ENCODE measurements around the gene DYNLL2.

DYNLL2 gene

DNA sequence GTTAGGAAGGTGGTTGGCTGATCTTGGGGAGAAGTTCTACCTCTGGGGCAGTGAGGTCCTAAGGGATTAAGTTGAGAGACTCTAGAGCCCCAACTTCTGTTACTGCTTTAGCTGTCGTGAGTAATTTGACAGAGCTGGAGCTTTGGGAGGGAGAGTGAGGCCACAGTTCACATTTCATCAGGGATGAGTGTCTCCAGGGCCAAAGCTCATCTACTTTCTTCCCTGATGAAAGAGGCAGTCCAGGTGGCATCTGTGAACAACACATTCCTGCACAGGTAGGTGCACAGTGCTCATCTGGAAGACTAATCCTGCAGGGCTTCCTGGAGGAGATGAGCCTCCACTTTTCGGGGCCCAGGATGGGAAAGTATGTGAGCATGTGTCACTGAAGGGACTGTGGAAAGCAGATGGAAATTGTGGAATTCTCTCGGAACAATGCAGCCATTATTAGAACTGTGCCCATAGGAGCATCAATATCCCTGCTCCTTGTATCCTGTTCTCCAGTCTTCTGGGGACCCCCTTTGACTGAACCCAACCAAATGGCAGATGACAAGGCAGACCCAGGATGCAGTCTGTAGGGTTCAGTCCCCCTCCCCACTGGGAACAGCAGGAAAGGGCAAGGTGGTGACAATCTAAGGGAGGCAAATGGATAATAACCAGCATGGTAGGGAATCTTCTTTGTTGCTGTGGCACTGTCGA lies 9.0 kb downstream of the DYNLL2 start:
- DNase-seq (ENCODE audit: low spot score), result no peak
- H3K9ac ChIP-seq (ENCODE audit: low read depth, low read length, poor library complexity), result no peak overlapping the region
- no peak overlapping the region for H2BK12ac ChIP-seq (ENCODE audit: low read length)
- no peak overlapping the region for H3K4ac ChIP-seq (ENCODE audit: low read length)
- no peak overlapping the region for H2AK5ac ChIP-seq (ENCODE audit: low read depth, low read length)
- H3K9me3 ChIP-seq (replicated peaks in 1 of 2; ENCODE audit: control insufficient read depth in 2 of 2, insufficient read depth in 1 of 2, low read depth in 1 of 2, low read length in 2 of 2), result peaks cover 0 to 1% of the 10 kb centered on the region in 2 donors
- no peak overlapping the region for H4K8ac ChIP-seq (ENCODE audit: low read depth, low read length)
- H3K14ac ChIP-seq (ENCODE audit: low read length), result no peak overlapping the region
- no peak overlapping the region for H2BK120ac ChIP-seq (ENCODE audit: low read depth, low read length)
- no CpG with 5 or more reads among the region's 4 CpGs for WGBS, 2 donors (ENCODE audit: extremely low coverage in 2 of 2, insufficient read length in 2 of 2, insufficient replicate concordance in 1 of 2)
- H2BK15ac ChIP-seq (ENCODE audit: low read length), result no peak overlapping the region
- H3K27ac ChIP-seq (replicated peaks; ENCODE audit: low read length), result no peak overlapping the region
- no peak overlapping the region for H4K91ac ChIP-seq (ENCODE audit: low read depth, low read length, poor library complexity)
- no peaks in the 10 kb centered on the region for H3K27me3 ChIP-seq (ENCODE audit: control insufficient read depth in 3 of 3, insufficient read depth in 3 of 3, low read depth in 1 of 3, low read length in 3 of 3)
- H3K4me3 ChIP-seq (ENCODE audit: low read length in 2 of 2), result no peak overlapping the region
- no peak overlapping the region for H3K23ac ChIP-seq (ENCODE audit: low read depth, low read length, poor library complexity)
- peaks cover 6% of the 10 kb centered on the region for H3K79me1 ChIP-seq (ENCODE audit: low read depth, low read length)
- H2AFZ ChIP-seq (ENCODE audit: low read length), result no peak overlapping the region
- H3K36me3 ChIP-seq (replicated peaks in 1 of 2; ENCODE audit: control insufficient read depth in 2 of 2, insufficient read depth in 2 of 2, low read length in 2 of 2), result peaks cover 60 to 98% of the 10 kb centered on the region in 2 donors
- H3K4me2 ChIP-seq (ENCODE audit: insufficient read depth, low read length, poor library complexity, severe bottlenecking), result no peak overlapping the region
- peaks cover 11 to 19% of the 10 kb centered on the region in 2 donors for H3K4me1 ChIP-seq (ENCODE audit: control insufficient read depth in 2 of 2, insufficient read depth in 1 of 2, low read depth in 1 of 2, low read length in 2 of 2)
- no peak overlapping the region for H2BK5ac ChIP-seq (ENCODE audit: low read length)
- no peak overlapping the region for H3K18ac ChIP-seq (ENCODE audit: low read length)

DNA sequence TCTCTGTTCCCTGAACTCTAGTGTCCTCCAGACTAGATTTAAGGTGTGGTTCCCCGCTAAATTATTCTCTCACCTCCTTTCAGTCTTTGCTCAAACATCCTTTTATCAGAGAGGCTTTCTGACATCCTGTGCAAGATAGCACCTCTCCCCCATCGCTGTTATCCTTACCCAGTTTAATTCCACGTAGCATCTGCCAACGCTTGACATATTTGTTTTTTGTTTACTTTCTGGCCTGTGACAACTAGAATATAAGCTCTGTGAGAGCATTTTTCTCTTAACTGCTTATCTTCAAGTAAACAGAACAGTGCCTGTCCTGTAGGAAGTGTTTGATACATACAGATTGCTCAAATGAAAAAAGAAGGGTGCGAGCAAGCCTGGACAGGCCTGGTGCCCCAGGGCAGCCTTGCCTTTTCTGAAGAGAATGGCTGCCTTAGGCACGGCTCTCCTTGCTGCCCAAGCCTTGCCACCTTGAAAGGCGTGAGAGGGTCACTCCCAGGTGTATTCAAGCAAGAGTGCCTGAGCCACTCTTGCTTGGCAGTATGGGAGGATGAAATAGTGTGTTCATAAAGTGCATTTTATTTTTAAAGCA lies 9.7 kb downstream of the DYNLL2 start:
- H2AK5ac ChIP-seq (ENCODE audit: low read depth, low read length), result no peak overlapping the region
- WGBS, 2 donors (ENCODE audit: extremely low coverage in 2 of 2, insufficient read length in 2 of 2, insufficient replicate concordance in 1 of 2), result no CpG with 5 or more reads among the region's 7 CpGs
- no peak overlapping the region for H3K27ac ChIP-seq (replicated peaks; ENCODE audit: low read length)
- no peak overlapping the region for H3K9ac ChIP-seq (ENCODE audit: low read depth, low read length, poor library complexity)
- H3K36me3 ChIP-seq (replicated peaks in 1 of 2; ENCODE audit: control insufficient read depth in 2 of 2, insufficient read depth in 2 of 2, low read length in 2 of 2), result peaks cover 59 to 95% of the 10 kb centered on the region in 2 donors
- peaks cover 5 to 17% of the 10 kb centered on the region in 2 donors for H3K4me1 ChIP-seq (ENCODE audit: control insufficient read depth in 2 of 2, insufficient read depth in 1 of 2, low read depth in 1 of 2, low read length in 2 of 2)
- peaks cover 6% of the 10 kb centered on the region for H3K79me1 ChIP-seq (ENCODE audit: low read depth, low read length)
- H2BK12ac ChIP-seq (ENCODE audit: low read length), result no peak overlapping the region
- H3K9me3 ChIP-seq (replicated peaks in 1 of 2; ENCODE audit: control insufficient read depth in 2 of 2, insufficient read depth in 1 of 2, low read depth in 1 of 2, low read length in 2 of 2), result peaks cover 0 to 1% of the 10 kb centered on the region in 2 donors
- no peak overlapping the region for H2BK5ac ChIP-seq (ENCODE audit: low read length)
- DNase-seq (ENCODE audit: low spot score), result no peak
- H2BK120ac ChIP-seq (ENCODE audit: low read depth, low read length), result no peak overlapping the region
- H2BK15ac ChIP-seq (ENCODE audit: low read length), result no peak overlapping the region
- H3K4ac ChIP-seq (ENCODE audit: low read length), result no peak overlapping the region
- H3K4me2 ChIP-seq (ENCODE audit: insufficient read depth, low read length, poor library complexity, severe bottlenecking), result no peak overlapping the region
- no peak overlapping the region for H4K8ac ChIP-seq (ENCODE audit: low read depth, low read length)
- H3K4me3 ChIP-seq (ENCODE audit: low read length in 2 of 2), result peak overlapping the region in 1 of 2 donors; percentile 37
- no peaks in the 10 kb centered on the region for H3K27me3 ChIP-seq (ENCODE audit: control insufficient read depth in 3 of 3, insufficient read depth in 3 of 3, low read depth in 1 of 3, low read length in 3 of 3)
- H3K23ac ChIP-seq (ENCODE audit: low read depth, low read length, poor library complexity), result no peak overlapping the region
- H2AFZ ChIP-seq (ENCODE audit: low read length), result no peak overlapping the region
- H3K18ac ChIP-seq (ENCODE audit: low read length), result no peak overlapping the region
- no peak overlapping the region for H3K14ac ChIP-seq (ENCODE audit: low read length)
- H4K91ac ChIP-seq (ENCODE audit: low read depth, low read length, poor library complexity), result no peak overlapping the region

DNA sequence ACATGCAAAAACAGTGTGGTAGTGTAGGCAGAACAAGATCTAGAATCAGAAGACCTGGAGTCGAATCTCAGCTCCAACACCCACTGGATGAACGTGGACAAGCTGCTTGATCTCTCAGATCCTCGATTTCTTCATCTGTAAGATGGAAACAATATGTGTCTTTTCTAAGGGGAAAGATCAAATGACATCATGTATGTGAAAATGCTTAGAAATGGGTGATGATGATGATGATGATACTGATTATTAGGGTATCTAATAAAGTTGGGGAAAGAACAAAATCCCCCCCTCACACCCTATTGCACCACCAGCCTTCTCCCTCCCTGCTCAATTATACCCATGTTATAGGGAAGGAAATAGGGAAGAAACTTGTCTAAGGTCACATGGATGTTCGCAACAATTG lies 10.9 kb downstream of the DYNLL2 start:
- Histone ChIP-seq H4K8ac (ENCODE audit: low read depth, low read length) (no peak overlapping the region), H2BK5ac (ENCODE audit: low read length) (no peak overlapping the region), H3K4me2 (ENCODE audit: insufficient read depth, low read length, poor library complexity, severe bottlenecking) (no peak overlapping the region), H3K14ac (ENCODE audit: low read length) (no peak overlapping the region), H3K23ac (ENCODE audit: low read depth, low read length, poor library complexity) (no peak overlapping the region), H3K9me3 (replicated peaks in 1 of 2; ENCODE audit: control insufficient read depth in 2 of 2, insufficient read depth in 1 of 2, low read depth in 1 of 2, low read length in 2 of 2) (peaks cover 0 to 1% of the 10 kb centered on the region in 2 donors), H2BK15ac (ENCODE audit: low read length) (no peak overlapping the region), H3K4ac (ENCODE audit: low read length) (no peak overlapping the region), H3K4me3 (ENCODE audit: low read length in 2 of 2) (no peak overlapping the region), H3K79me1 (ENCODE audit: low read depth, low read length) (peaks cover 4% of the 10 kb centered on the region), H3K18ac (ENCODE audit: low read length) (no peak overlapping the region), H3K9ac (ENCODE audit: low read depth, low read length, poor library complexity) (no peak overlapping the region), H2BK12ac (ENCODE audit: low read length) (no peak overlapping the region), H3K36me3 (replicated peaks in 1 of 2; ENCODE audit: control insufficient read depth in 2 of 2, insufficient read depth in 2 of 2, low read length in 2 of 2) (peaks cover 50 to 83% of the 10 kb centered on the region in 2 donors), H2BK120ac (ENCODE audit: low read depth, low read length) (no peak overlapping the region), H3K27me3 (ENCODE audit: control insufficient read depth in 3 of 3, insufficient read depth in 3 of 3, low read depth in 1 of 3, low read length in 3 of 3) (no peaks in the 10 kb centered on the region), H4K91ac (ENCODE audit: low read depth, low read length, poor library complexity) (no peak overlapping the region), H3K4me1 (ENCODE audit: control insufficient read depth in 2 of 2, insufficient read depth in 1 of 2, low read depth in 1 of 2, low read length in 2 of 2) (peaks cover 0 to 6% of the 10 kb centered on the region in 2 donors), H2AK5ac (ENCODE audit: low read depth, low read length) (no peak overlapping the region), H2AFZ (ENCODE audit: low read length) (no peak overlapping the region), H3K27ac (replicated peaks; ENCODE audit: low read length) (no peak overlapping the region)
- WGBS, 2 donors (ENCODE audit: extremely low coverage in 2 of 2, insufficient read length in 2 of 2, insufficient replicate concordance in 1 of 2), result no CpG with 5 or more reads among the region's 4 CpGs
- DNase-seq (ENCODE audit: low spot score), result no peak

GRCh38 chr17:58096892-58097291 lies 13.7 kb downstream of the DYNLL2 start:
- H2BK5ac ChIP-seq (ENCODE audit: low read length), result no peak overlapping the region
- H3K79me1 ChIP-seq (ENCODE audit: low read depth, low read length), result no peaks in the 10 kb centered on the region
- no peak overlapping the region for H3K14ac ChIP-seq (ENCODE audit: low read length)
- H3K4me3 ChIP-seq (ENCODE audit: low read length in 2 of 2), result no peak overlapping the region
- H3K23ac ChIP-seq (ENCODE audit: low read depth, low read length, poor library complexity), result no peak overlapping the region
- WGBS, 2 donors (ENCODE audit: extremely low coverage in 2 of 2, insufficient read length in 2 of 2, insufficient replicate concordance in 1 of 2), result no CpG with 5 or more reads among the region's 4 CpGs
- no peak overlapping the region for H2AK5ac ChIP-seq (ENCODE audit: low read depth, low read length)
- no peak overlapping the region for H2BK12ac ChIP-seq (ENCODE audit: low read length)
- H2BK15ac ChIP-seq (ENCODE audit: low read length), result no peak overlapping the region
- H3K27me3 ChIP-seq (ENCODE audit: control insufficient read depth in 3 of 3, insufficient read depth in 3 of 3, low read depth in 1 of 3, low read length in 3 of 3), result no peaks in the 10 kb centered on the region
- no peak for DNase-seq (ENCODE audit: low spot score)
- H3K9me3 ChIP-seq (replicated peaks in 1 of 2; ENCODE audit: control insufficient read depth in 2 of 2, insufficient read depth in 1 of 2, low read depth in 1 of 2, low read length in 2 of 2), result peaks cover 0 to 1% of the 10 kb centered on the region in 2 donors
- H2AFZ ChIP-seq (ENCODE audit: low read length), result no peak overlapping the region
- no peak overlapping the region for H3K9ac ChIP-seq (ENCODE audit: low read depth, low read length, poor library complexity)
- no peaks in the 10 kb centered on the region for H3K4me1 ChIP-seq (ENCODE audit: control insufficient read depth in 2 of 2, insufficient read depth in 1 of 2, low read depth in 1 of 2, low read length in 2 of 2)
- H3K18ac ChIP-seq (ENCODE audit: low read length), result no peak overlapping the region
- no peak overlapping the region for H3K27ac ChIP-seq (replicated peaks; ENCODE audit: low read length)
- H3K4ac ChIP-seq (ENCODE audit: low read length), result no peak overlapping the region
- peaks cover 27 to 55% of the 10 kb centered on the region in 2 donors for H3K36me3 ChIP-seq (replicated peaks in 1 of 2; ENCODE audit: control insufficient read depth in 2 of 2, insufficient read depth in 2 of 2, low read length in 2 of 2)
- H2BK120ac ChIP-seq (ENCODE audit: low read depth, low read length), result no peak overlapping the region
- no peak overlapping the region for H3K4me2 ChIP-seq (ENCODE audit: insufficient read depth, low read length, poor library complexity, severe bottlenecking)
- H4K8ac ChIP-seq (ENCODE audit: low read depth, low read length), result no peak overlapping the region
- no peak overlapping the region for H4K91ac ChIP-seq (ENCODE audit: low read depth, low read length, poor library complexity)
